ENCODE measurements around the gene TSPAN5. TPM values are rescaled to one million over a fixed set of nuclear protein-coding genes. Genes with fewer than 3 reads are reported as not detected.

The TSPAN5 gene
- total and polyA plus RNA-seq, 2 of the 4 experiments (the other 2 are of a cell fraction), result 64.8 to 79.6 TPM

DNA sequence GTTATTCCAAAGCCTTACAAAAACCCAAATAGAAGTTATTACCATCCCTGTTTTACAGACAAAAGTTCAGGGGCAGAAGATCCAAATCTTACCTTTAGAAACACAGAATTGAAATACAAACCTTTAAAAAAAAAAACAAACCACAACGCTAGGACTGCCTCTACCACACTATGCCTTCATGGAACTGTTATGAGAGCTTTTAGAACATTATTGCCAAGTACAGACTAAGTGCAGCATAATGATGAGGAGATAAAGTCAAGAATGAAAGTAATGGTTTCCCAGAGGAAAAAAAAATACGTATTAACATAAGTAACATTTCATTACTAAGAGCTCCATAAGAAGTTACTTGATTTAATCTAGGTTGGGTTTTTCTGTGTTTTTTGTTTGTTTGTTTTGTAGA, 34.3 kb downstream of the TSPAN5 start:
- peak overlapping the region; percentile 37 for H2BK5ac ChIP-seq (ENCODE audit: low read depth, low read length, poor library complexity, severe bottlenecking)
- H3K4ac ChIP-seq (ENCODE audit: low read depth, low read length), result no peak overlapping the region
- peaks cover 9% of the 10 kb centered on the region; the same call in 1 of the 2 replicates for H4K20me1 ChIP-seq (ENCODE audit: insufficient read depth, low read length)
- no peak for ATAC-seq (ENCODE audit: low read depth)
- no peak overlapping the region for H3K56ac ChIP-seq (ENCODE audit: extremely low read depth, insufficient read depth, low read length)
- H3K4me1 ChIP-seq (ENCODE audit: control insufficient read depth, insufficient read depth, low read length), result peaks cover 14% of the 10 kb centered on the region
- peaks cover 4% of the 10 kb centered on the region for H3K9me3 ChIP-seq (ENCODE audit: control insufficient read depth, insufficient read depth, low read length)
- no peak overlapping the region for H3K4me3 ChIP-seq (ENCODE audit: insufficient read depth, low read depth, low read length)
- no peak overlapping the region for H2AK5ac ChIP-seq (ENCODE audit: low read depth, low read length)
- ChIA-PET POLR2A (ENCODE audit: unreplicated experiment) (no interaction called here), CTCF (interaction anchor here (1.9 kb wide), 1 partner anchor 156 kb away, joined by 6 read pairs; no protein-coding TSS in a partner anchor)
- no peak overlapping the region for H2AFZ ChIP-seq (replicated peaks; ENCODE audit: low read length, poor library complexity)
- no peak overlapping the region; a peak in 1 of 4 replicates for H4K8ac ChIP-seq (ENCODE audit: low read depth in 2 of 2, low read length in 2 of 2)
- no peak overlapping the region for H2AK9ac ChIP-seq (replicated peaks; ENCODE audit: low read depth, low read length, poor library complexity)
- no peak overlapping the region for H3K9ac ChIP-seq (ENCODE audit: low read depth, low read length)
- intact Hi-C loops (cut with micrococcal nuclease) (no loop called here), in situ Hi-C loops (cut with MboI; ENCODE audit: low sequenced_read_pairs) (no loop called here), dilution Hi-C loops (cut with HindIII; ENCODE audit: low sequenced_read_pairs, unreplicated experiment) (no loop called here)
- no peak overlapping the region for H3K4me2 ChIP-seq (ENCODE audit: low read depth, low read length)
- H3K79me1 ChIP-seq (ENCODE audit: low read depth in 1 of 2, low read length in 2 of 2), result peaks cover 33 to 57% of the 10 kb centered on the region in 2 experiments
- TF ChIP-seq CHD1 (IDR thresholded peaks at IDR 0.05; ENCODE audit: low read depth, low read length), result no peak
- no peak for TF ChIP-seq RFX5 (IDR thresholded peaks at IDR 0.05; ENCODE audit: low read depth, low read length)
- TF ChIP-seq SMC3 (IDR thresholded peaks at IDR 0.05; ENCODE audit: low read depth, low read length), result no peak
- TF ChIP-seq MAZ (IDR thresholded peaks at IDR 0.05; ENCODE audit: borderline replicate concordance, low read depth, low read length), result no peak
- TF ChIP-seq, protein P1, sequence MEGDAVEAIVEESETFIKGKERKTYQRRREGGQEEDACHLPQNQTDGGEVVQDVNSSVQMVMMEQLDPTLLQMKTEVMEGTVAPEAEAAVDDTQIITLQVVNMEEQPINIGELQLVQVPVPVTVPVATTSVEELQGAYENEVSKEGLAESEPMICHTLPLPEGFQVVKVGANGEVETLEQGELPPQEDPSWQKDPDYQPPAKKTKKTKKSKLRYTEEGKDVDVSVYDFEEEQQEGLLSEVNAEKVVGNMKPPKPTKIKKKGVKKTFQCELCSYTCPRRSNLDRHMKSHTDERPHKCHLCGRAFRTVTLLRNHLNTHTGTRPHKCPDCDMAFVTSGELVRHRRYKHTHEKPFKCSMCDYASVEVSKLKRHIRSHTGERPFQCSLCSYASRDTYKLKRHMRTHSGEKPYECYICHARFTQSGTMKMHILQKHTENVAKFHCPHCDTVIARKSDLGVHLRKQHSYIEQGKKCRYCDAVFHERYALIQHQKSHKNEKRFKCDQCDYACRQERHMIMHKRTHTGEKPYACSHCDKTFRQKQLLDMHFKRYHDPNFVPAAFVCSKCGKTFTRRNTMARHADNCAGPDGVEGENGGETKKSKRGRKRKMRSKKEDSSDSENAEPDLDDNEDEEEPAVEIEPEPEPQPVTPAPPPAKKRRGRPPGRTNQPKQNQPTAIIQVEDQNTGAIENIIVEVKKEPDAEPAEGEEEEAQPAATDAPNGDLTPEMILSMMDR (conservative IDR thresholded peaks at IDR 0.05; ENCODE audit: low read depth, low read length), result no peak
- TF ChIP-seq MXI1 (IDR thresholded peaks at IDR 0.05; ENCODE audit: borderline replicate concordance, low read depth, low read length), result no peak
- no peak for TF ChIP-seq RCOR1 (IDR thresholded peaks at IDR 0.05; ENCODE audit: insufficient replicate concordance, low read length)
- TF ChIP-seq FOS (IDR thresholded peaks at IDR 0.05; ENCODE audit: low read depth, low read length), result no peak
- TF ChIP-seq MAFK (IDR thresholded peaks at IDR 0.05; ENCODE audit: low read depth, low read length), result no peak
- no peak for TF ChIP-seq BHLHE40 (IDR thresholded peaks at IDR 0.05; ENCODE audit: low read depth, low read length)
- no peak for TF ChIP-seq CEBPB (IDR thresholded peaks at IDR 0.05; ENCODE audit: low read depth, low read length)
- H3K9me1 ChIP-seq (ENCODE audit: insufficient read depth, low read length), result peaks cover 9% of the 10 kb centered on the region; the same call in 1 of the 2 replicates
- no peak overlapping the region for H3K18ac ChIP-seq (ENCODE audit: low read depth, low read length)
- H2BK15ac ChIP-seq (ENCODE audit: low read depth, low read length), result 0 out of 3 replicates have a peak overlapping the region, but pooled peaks have one; percentile 60
- no peak overlapping the region for H3K27ac ChIP-seq (ENCODE audit: insufficient read depth, low read length)
- no peak overlapping the region for H4K91ac ChIP-seq (ENCODE audit: insufficient read depth, low read depth, low read length)
- no peaks in the 10 kb centered on the region for H3K36me3 ChIP-seq (ENCODE audit: control insufficient read depth, insufficient read depth, low read length)
- WGBS, 2 experiments (ENCODE audit: extremely low coverage in 2 of 2, insufficient read length in 1 of 2), result no CpG with 5 or more reads among the region's 2 CpGs
- H2BK120ac ChIP-seq (ENCODE audit: low read depth, low read length), result no peak overlapping the region
- H3K27me3 ChIP-seq (ENCODE audit: control insufficient read depth, insufficient read depth, low read length), result no peaks in the 10 kb centered on the region
- BruUV-seq (replicated peaks), result no TSS peak
- no peak overlapping the region for H2BK20ac ChIP-seq (ENCODE audit: low read depth, low read length)
- DNase-seq, result no peak
- no peak overlapping the region for H3K14ac ChIP-seq (replicated peaks; ENCODE audit: low read depth, low read length)
- H4K5ac ChIP-seq (ENCODE audit: low read depth, low read length), result no peak overlapping the region
- no peak overlapping the region for H3K23ac ChIP-seq (ENCODE audit: low read depth, low read length)

All from IMR-90 (cell line).